Hepatic stellate cell (primary cell): ENCODE results near the gene CLEC4G.
"Not testable (repeated sequence)": the region's sequence is repeated elsewhere in the genome, so short reads cannot be mapped to it uniquely, and the experiment has no call there.

Experiments
- DNase-seq: peaks from one replicate; pipeline ENCODE4 v3.0.0; 2011; ENCODE audit warnings: low spot score

CLEC4G gene

GRCh38 chr19:7732045-7732444 lies at the start of gene CLEC4G:
CLEC4G (minus strand) TSS chr19:7732110; CDS start chr19:7732102, 8 bp downstream.
- no peak for DNase-seq

- DNase-seq = no peak
Observed at GRCh38 chr19:7781157-7781556, 49.2 kb upstream of the CLEC4G start.

GRCh38 chr19:7779631-7780486 lies 47.9 kb upstream of the CLEC4G start:
- no peak for DNase-seq

GRCh38 chr19:7778081-7778480 lies 46.2 kb upstream of the CLEC4G start:
- no peak for DNase-seq

GRCh38 chr19:7775761-7776160 lies 43.9 kb upstream of the CLEC4G start:
- no peak for DNase-seq

- no peak for DNase-seq
Observed at GRCh38 chr19:7773841-7774240, 41.9 kb upstream of the CLEC4G start.

- no peak for DNase-seq
Observed at GRCh38 chr19:7772752-7773291, 40.9 kb upstream of the CLEC4G start.

GRCh38 chr19:7771072-7771471 lies 39.2 kb upstream of the CLEC4G start:
- no peak for DNase-seq

- no peak for DNase-seq
Observed at GRCh38 chr19:7769171-7769570, 37.3 kb upstream of the CLEC4G start.

GRCh38 chr19:7767487-7767886 lies 35.6 kb upstream of the CLEC4G start:
- no peak for DNase-seq

- DNase-seq = no peak
Observed at GRCh38 chr19:7766535-7766934, 34.6 kb upstream of the CLEC4G start.

GRCh38 chr19:7765043-7765442 lies 33.1 kb upstream of the CLEC4G start:
- DNase-seq = not testable (repeated sequence)

GRCh38 chr19:7764157-7764556 lies 32.2 kb upstream of the CLEC4G start:
- DNase-seq = not testable (repeated sequence)

- no peak for DNase-seq
Observed at GRCh38 chr19:7763696-7764095, 31.8 kb upstream of the CLEC4G start.

- DNase-seq = no peak
Observed at GRCh38 chr19:7762719-7763293, 30.9 kb upstream of the CLEC4G start, which contains the start of gene CLEC4M. CLEC4M (plus strand) TSS chr19:7763243; CDS start chr19:7763267, 24 bp downstream.

- no peak for DNase-seq
Observed at GRCh38 chr19:7759156-7759555, 27.2 kb upstream of the CLEC4G start.

- no peak for DNase-seq
Observed at GRCh38 chr19:7757358-7757757, 25.4 kb upstream of the CLEC4G start.

- no peak for DNase-seq
Observed at GRCh38 chr19:7756258-7756657, 24.3 kb upstream of the CLEC4G start.

GRCh38 chr19:7751157-7751783 lies 19.4 kb upstream of the CLEC4G start:
- no peak for DNase-seq

- peak; percentile 28 for DNase-seq
Observed at GRCh38 chr19:7748756-7749155, 16.8 kb upstream of the CLEC4G start.

- DNase-seq = no peak
Observed at GRCh38 chr19:7748171-7748570, 16.3 kb upstream of the CLEC4G start.
